Left lung (tissue), 10 donors: Measurements from ENCODE around the gene PHACTR3. TPM values are rescaled to one million over a fixed set of nuclear protein-coding genes. Genes with fewer than 3 reads are reported as not detected.

Experiments used
- ATAC-seq: fragments of 200-7000 bp; cut with Tn5 transposase; one replicate; pipeline ENCODE4 v1.9.1; 2020; ENCODE audit warnings: moderate library complexity
- DNase-seq, 4 donors: peaks; one replicate each; pipeline ENCODE4 v3.0.0-alpha.2; 2013 to 2020
- H3K27ac ChIP-seq, 2 donors: fragments of 200-600 bp; sonication (generic) in 1 of 2; one replicate each; pipeline versions ENCODE4 v1.5.0 to v1.8.0; 2020 to 2021
- H3K27me3 ChIP-seq, 2 donors: fragments of 200-600 bp; sonication (generic) in 1 of 2; one replicate each; pipeline versions ENCODE4 v1.5.0 to v1.8.0; 2020 to 2021
- H3K36me3 ChIP-seq, 2 donors: fragments of 200-600 bp; sonication (generic) in 1 of 2; one replicate each; pipeline versions ENCODE4 v1.5.0 to v1.8.0; 2020 to 2021
- H3K4me1 ChIP-seq, 2 donors: fragments of 200-600 bp; one replicate each; pipeline ENCODE4 v1.8.0; 2021
- H3K4me3 ChIP-seq, 2 donors: fragments of 200-600 bp; sonication (generic) in 1 of 2; one replicate each; pipeline versions ENCODE4 v1.5.0 to v1.8.0; 2020 to 2021; ENCODE audit warnings: mild to moderate bottlenecking in 1 of 2
- H3K9me3 ChIP-seq, 2 donors: fragments of 200-600 bp; sonication (generic) in 1 of 2; one replicate each; pipeline versions ENCODE4 v1.5.0 to v1.8.0; 2020 to 2021
- CTCF ChIP-seq, 2 donors: fragments of 200-600 bp; sonication (generic) in 1 of 2; IDR thresholded peaks; one replicate each; pipeline versions ENCODE4 v1.5.0 to v1.8.0; 2021; ENCODE audit warnings: antibody characterized with exemption in 2 of 2
- intact Hi-C, 2 donors: fragments of 100-400 bp; cut with DNase I; formaldehyde crosslinking; loops; one replicate each; pipeline versions ENCODE4 v1.11.2 to v1.14.2; 2022
- polyA plus RNA-seq, 6 donors: library from polyadenylated mRNA; unstranded; fragments of 120-200 nt; gene quantifications; one replicate each; pipeline ENCODE4 v1.2.1, GENCODE V29; 2013; ENCODE audit not compliant: insufficient read length in 6 of 6
- total RNA-seq, 2 donors: library from RNA; stranded (reverse); fragmentation: NEBNext Ultra II Directional; extraction: Animal tissue kit (Norgen Biotek cat#: 25700); gene quantifications; one replicate each; pipeline ENCODE4 v1.2.1, GENCODE V29; 2021
- donor health status: DM: no; HTN: yes; CAD: no.
- donor health status: DM: no; HTN: no; CAD: no.

The PHACTR3 gene
- total and polyA plus RNA-seq, 8 donors = 3.5 to 14.5 (median 4.4) TPM

DNA sequence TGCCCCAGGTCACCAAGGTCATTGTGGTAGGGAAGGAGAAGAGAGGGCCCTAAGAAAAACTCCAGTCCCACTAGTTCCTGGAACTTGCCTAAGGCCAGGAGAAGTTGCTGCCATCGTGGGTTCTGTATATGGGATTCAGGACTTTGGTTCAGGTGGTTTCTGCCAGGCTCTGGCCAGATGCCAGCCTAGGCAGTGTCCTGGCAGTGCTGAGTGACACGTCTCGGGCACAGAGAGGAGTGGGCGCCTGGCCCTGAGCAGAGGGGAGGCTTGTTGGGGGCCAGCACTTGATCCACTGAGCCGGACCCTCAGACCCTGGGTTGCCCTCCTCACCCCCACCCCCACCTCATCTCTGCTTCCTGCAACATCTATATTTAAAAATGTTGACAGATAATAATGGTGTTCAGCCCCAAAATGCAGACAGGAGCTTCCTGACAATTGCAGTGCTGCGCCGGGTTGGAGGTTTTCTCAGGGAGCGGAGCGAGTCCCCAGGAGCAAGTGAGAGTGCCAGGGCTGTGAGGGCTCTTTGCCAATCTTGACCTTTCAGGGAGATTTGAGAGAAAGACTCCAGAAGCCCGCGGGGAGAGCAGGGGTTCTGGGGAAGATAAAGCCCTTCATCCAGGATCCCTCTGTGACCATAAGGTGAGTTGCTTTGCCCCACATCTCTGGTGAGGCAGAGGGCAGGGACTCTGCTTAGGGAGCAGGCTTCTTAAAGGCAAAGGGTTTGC, 71.9 kb downstream of the PHACTR3 start:
- intact Hi-C loops = no loop called here
- DNase-seq = no peak
- no peaks in the 10 kb centered on the region for H3K9me3 ChIP-seq
- H3K27ac ChIP-seq = no peak overlapping the region
- no peak for TF ChIP-seq CTCF (IDR thresholded peaks at IDR 0.05)
- H3K27me3 ChIP-seq = peaks cover 0 to 60% of the 10 kb centered on the region in 2 donors
- no peaks in the 10 kb centered on the region for H3K4me1 ChIP-seq
- no peaks in the 10 kb centered on the region for H3K36me3 ChIP-seq
- no peak overlapping the region for H3K4me3 ChIP-seq
- ATAC-seq = no peak

DNA sequence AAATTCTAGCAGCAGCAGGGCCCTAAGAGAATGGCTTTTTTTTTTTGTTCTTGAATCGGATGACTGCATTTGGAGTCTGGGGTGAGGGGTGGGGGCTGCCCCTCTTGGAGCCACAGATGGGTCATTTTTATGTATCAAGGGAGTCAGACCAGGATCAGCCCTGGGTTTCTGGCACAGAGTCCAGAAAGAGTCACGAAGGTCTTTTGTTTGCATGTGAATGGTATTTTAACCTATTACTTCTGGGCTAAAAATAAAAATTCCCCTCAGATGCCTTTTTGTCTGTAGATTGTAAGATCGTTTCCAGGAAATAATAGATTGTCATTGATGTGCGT, 72.5 kb downstream of the PHACTR3 start:
- DNase-seq = no peak
- no peak overlapping the region for H3K4me3 ChIP-seq
- H3K4me1 ChIP-seq = no peaks in the 10 kb centered on the region
- no peak overlapping the region for H3K27ac ChIP-seq
- intact Hi-C loops = no loop called here
- no peak for TF ChIP-seq CTCF (IDR thresholded peaks at IDR 0.05)
- no peaks in the 10 kb centered on the region for H3K36me3 ChIP-seq
- no peaks in the 10 kb centered on the region for H3K9me3 ChIP-seq
- ATAC-seq = no peak
- peaks cover 0 to 60% of the 10 kb centered on the region in 2 donors for H3K27me3 ChIP-seq

DNA sequence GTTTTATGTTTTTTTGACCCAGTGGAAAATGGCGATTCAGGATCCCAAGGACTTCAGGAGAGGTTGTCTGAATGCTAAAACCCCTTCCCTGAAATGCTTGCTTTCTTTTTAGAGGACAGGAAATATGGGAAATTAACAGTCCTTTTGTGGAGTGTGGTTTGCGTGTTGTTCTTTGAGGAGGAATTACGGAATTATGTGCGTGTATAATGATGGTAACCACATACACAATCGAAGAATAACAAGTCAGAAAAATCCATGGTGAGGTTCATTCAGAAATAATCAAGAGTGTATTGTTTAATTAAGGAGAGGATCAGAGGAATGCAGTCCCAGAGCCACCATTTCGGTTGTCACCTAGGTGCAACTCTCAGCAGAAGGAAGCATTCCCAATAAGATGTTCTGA, 73.2 kb downstream of the PHACTR3 start:
- intact Hi-C loops = no loop called here
- Histone ChIP-seq H3K4me3 (no peak overlapping the region), H3K27me3 (peaks cover 0 to 60% of the 10 kb centered on the region in 2 donors), H3K36me3 (no peaks in the 10 kb centered on the region), H3K9me3 (no peaks in the 10 kb centered on the region), H3K27ac (no peak overlapping the region), H3K4me1 (no peaks in the 10 kb centered on the region)
- DNase-seq (no peak), ATAC-seq (no peak)
- no peak for TF ChIP-seq CTCF (IDR thresholded peaks at IDR 0.05)

DNA sequence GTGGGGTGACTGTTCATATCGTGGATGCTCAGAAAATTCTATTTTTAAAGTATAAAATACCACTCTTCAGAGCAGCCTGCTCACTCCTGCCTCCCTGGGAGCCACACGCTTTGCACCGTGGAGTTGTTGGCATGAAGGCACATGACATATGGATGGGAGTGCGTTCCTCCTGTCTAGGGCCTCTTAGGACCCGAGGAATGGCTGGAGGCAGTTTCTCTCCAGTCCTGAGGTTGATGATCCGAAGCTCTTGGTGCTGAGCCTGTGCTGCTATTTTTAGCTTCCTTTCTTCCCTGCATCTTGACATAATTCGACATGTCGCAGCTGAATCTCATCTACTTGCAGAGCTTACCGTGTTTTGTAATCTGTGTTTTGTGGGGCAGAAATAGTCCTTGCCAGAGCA, 73.9 kb downstream of the PHACTR3 start:
- DNase-seq = peak in 1 of 4 donors; percentile 37

GRCh38 chr20:59678951-59679350, 74.6 kb downstream of the PHACTR3 start:
- DNase-seq (no peak), ATAC-seq (no peak)
- Histone ChIP-seq H3K4me3 (no peak overlapping the region), H3K27me3 (peaks cover 0 to 64% of the 10 kb centered on the region in 2 donors), H3K27ac (no peak overlapping the region), H3K4me1 (no peaks in the 10 kb centered on the region), H3K36me3 (no peaks in the 10 kb centered on the region), H3K9me3 (no peaks in the 10 kb centered on the region)
- no peak for TF ChIP-seq CTCF (IDR thresholded peaks at IDR 0.05)
- intact Hi-C loops = no loop called here

More for the DNA sequence above, 73.9 kb downstream of the PHACTR3 start:
- no peak for ATAC-seq
- intact Hi-C loops = no loop called here
- no peak overlapping the region for H3K27ac ChIP-seq
- TF ChIP-seq CTCF (IDR thresholded peaks at IDR 0.05) = no peak
- no peaks in the 10 kb centered on the region for H3K4me1 ChIP-seq
- peaks cover 0 to 61% of the 10 kb centered on the region in 2 donors for H3K27me3 ChIP-seq
- H3K9me3 ChIP-seq = no peaks in the 10 kb centered on the region
- H3K4me3 ChIP-seq = no peak overlapping the region
- no peaks in the 10 kb centered on the region for H3K36me3 ChIP-seq
